ENCODE data around the gene CTRL. TPM values are rescaled to one million over a fixed set of nuclear protein-coding genes. Genes with fewer than 3 reads are reported as not detected.

CTRL gene
- total and polyA plus RNA-seq, 7 donors: 0.27 to 1.1 (median 1.1) TPM

GRCh38 chr16:67942510-67943255, 11.0 kb upstream of the CTRL start:
- DNase-seq: peak in 1 of 2 donors; percentile 23
- no peak for TF ChIP-seq CTCF (IDR thresholded peaks at IDR 0.05)
- intact Hi-C loops (cut with DNase I): no loop called here

GRCh38 chr16:67942200-67942509, 10.5 kb upstream of the CTRL start:
- peak; percentile 29 to 63 (median 47) for ATAC-seq
- intact Hi-C loops (cut with DNase I): no loop called here
- H3K27ac ChIP-seq: no peak overlapping the region

More at GRCh38 chr16:67942510-67943255, 11.0 kb upstream of the CTRL start:
- peak in 2 of 4 donors; percentile 1 for ATAC-seq
- no peak overlapping the region for H3K4me3 ChIP-seq
- H3K36me3 ChIP-seq (ENCODE audit: insufficient read depth in 1 of 2, low read depth in 1 of 2): peaks cover 9 to 84% of the 10 kb centered on the region in 2 donors
- H3K9me3 ChIP-seq: no peaks in the 10 kb centered on the region
- no peaks in the 10 kb centered on the region for H3K27me3 ChIP-seq (ENCODE audit: insufficient read depth in 3 of 3, low read length in 2 of 3)
- H3K4me1 ChIP-seq: peaks cover 9% of the 10 kb centered on the region
- no peak overlapping the region for H3K27ac ChIP-seq
- WGBS, 3 donors: 75 to 83% (median 76%) methylated on average over 27 of the region's 27 CpGs

GRCh38 chr16:67941469-67942199, 10.0 kb upstream of the CTRL start:
- DNase-seq (peak in 1 of 2 donors; percentile 12), ATAC-seq (no peak)
- Histone ChIP-seq H3K4me1 (peaks cover 19% of the 10 kb centered on the region), H3K27ac (no peak overlapping the region), H3K27me3 (ENCODE audit: insufficient read depth in 3 of 3, low read length in 2 of 3) (no peaks in the 10 kb centered on the region), H3K9me3 (no peaks in the 10 kb centered on the region), H3K4me3 (no peak overlapping the region), H3K36me3 (ENCODE audit: insufficient read depth in 1 of 2, low read depth in 1 of 2) (peaks cover 1 to 74% of the 10 kb centered on the region in 2 donors)
- TF ChIP-seq CTCF (IDR thresholded peaks at IDR 0.05): no peak
- intact Hi-C loops (cut with DNase I): no loop called here
- WGBS, 3 donors: 77 to 80% (median 79%) methylated on average over 9 of the region's 9 CpGs

More at GRCh38 chr16:67942200-67942509, 10.5 kb upstream of the CTRL start:
- 72 to 84% (median 81%) methylated on average over 6 of the region's 6 CpGs for WGBS, 3 donors
- Histone ChIP-seq H3K27me3 (ENCODE audit: insufficient read depth in 3 of 3, low read length in 2 of 3) (no peaks in the 10 kb centered on the region), H3K4me3 (no peak overlapping the region), H3K9me3 (no peaks in the 10 kb centered on the region), H3K36me3 (ENCODE audit: insufficient read depth in 1 of 2, low read depth in 1 of 2) (peaks cover 6 to 79% of the 10 kb centered on the region in 2 donors), H3K4me1 (peaks cover 14% of the 10 kb centered on the region)
- peak; percentile 53 for TF ChIP-seq CTCF (IDR thresholded peaks at IDR 0.05)
- DNase-seq: peak in 1 of 2 donors; percentile 27

GRCh38 chr16:67940446-67941089, 8.9 kb upstream of the CTRL start:
- peak overlapping the region; percentile 13 for H3K27ac ChIP-seq

More at GRCh38 chr16:67940446-67941089, 8.9 kb upstream of the CTRL start:
- no peak overlapping the region for H3K4me3 ChIP-seq
- H3K4me1 ChIP-seq: peaks cover 19% of the 10 kb centered on the region
- H3K36me3 ChIP-seq (ENCODE audit: insufficient read depth in 1 of 2, low read depth in 1 of 2): peaks cover 0 to 63% of the 10 kb centered on the region in 2 donors
- H3K27me3 ChIP-seq (ENCODE audit: insufficient read depth in 3 of 3, low read length in 2 of 3): no peaks in the 10 kb centered on the region
- intact Hi-C loops (cut with DNase I): no loop called here
- H3K9me3 ChIP-seq: no peaks in the 10 kb centered on the region
- WGBS, 3 donors: 72 to 97% (median 80%) methylated on average over 5 of the region's 5 CpGs
- TF ChIP-seq CTCF (IDR thresholded peaks at IDR 0.05): no peak
- ATAC-seq (no peak), DNase-seq (no peak)

Data from psoas muscle (tissue), 8 donors.